Psoas muscle (tissue), 8 donors: ENCODE results near the gene RASGRP3. TPM values are rescaled to one million over a fixed set of nuclear protein-coding genes. Genes with fewer than 3 reads are reported as not detected.
"Not testable (repeated sequence)": the region's sequence is repeated elsewhere in the genome, so short reads cannot be mapped to it uniquely, and the experiment has no call there.

Source experiments
- ATAC-seq, 4 donors: fragments of 200-7000 bp; cut with Tn5 transposase; one replicate each; pipeline ENCODE4 v1.9.1; 2020; ENCODE audit warnings: moderate library complexity in 3 of 4, mild to moderate bottlenecking in 2 of 4
- DNase-seq, 2 donors: peaks; one replicate each; pipeline ENCODE4 v3.0.0-alpha.2; 2020
- H3K27ac ChIP-seq: fragments of 200-600 bp; one replicate; pipeline ENCODE4 v1.8.0; 2022
- H3K27me3 ChIP-seq, 3 donors: fragments of 200-600 bp in 1 of 3; one replicate each; pipeline versions ENCODE4 v1.6.1 to v1.8.0; 2013 to 2022; ENCODE audit warnings: low read length in 2 of 3, mild to moderate bottlenecking in 2 of 3, moderate library complexity in 1 of 3; ENCODE audit not compliant: insufficient read depth in 3 of 3
- H3K36me3 ChIP-seq, 2 donors: fragments of 200-600 bp in 1 of 2; one replicate each; pipeline versions ENCODE4 v1.6.1 to v1.8.0; 2013 to 2022; ENCODE audit warnings: low read depth in 1 of 2, mild to moderate bottlenecking in 1 of 2, moderate library complexity in 1 of 2; ENCODE audit not compliant: insufficient read depth in 1 of 2
- H3K4me1 ChIP-seq: fragments of 200-600 bp; one replicate; pipeline ENCODE4 v1.8.0; 2022
- H3K4me3 ChIP-seq: fragments of 200-600 bp; one replicate; pipeline ENCODE4 v1.8.0; 2022; ENCODE audit warnings: mild to moderate bottlenecking
- H3K9me3 ChIP-seq: fragments of 200-600 bp; one replicate; pipeline ENCODE4 v1.8.0; 2022
- WGBS, 3 donors: extraction: QIAGEN DNeasy Blood & Tissue Kit; methylation state at CpG; one replicate each; pipeline versions ENCODE4 v1.1.6 to v1.1.7; 2013; 5-methylcytosine and 5-hydroxymethylcytosine counted together
- intact Hi-C, 2 donors: fragments of 100-400 bp; cut with DNase I; formaldehyde crosslinking; loops; one replicate each; pipeline versions ENCODE4 v1.11.0 to v1.14.2; 2022
- polyA plus RNA-seq, 3 donors: library from polyadenylated mRNA; stranded (reverse); fragments of 200-250 nt; gene quantifications; one replicate each; pipeline ENCODE4 v1.2.3, GENCODE V29; 2013
- total RNA-seq, 4 donors: library from RNA; stranded (reverse); fragmentation: NEBNext Ultra II Directional in 2 of 4; extraction: Animal tissue kit (Norgen Biotek cat#: 25700) in 2 of 4; gene quantifications; one replicate each; pipeline versions ENCODE4 v1.2.1 to v1.2.4, GENCODE V29; 2021 to 2023
- TF ChIP-seq, protein P1 (sequence below): fragments of 200-600 bp; IDR thresholded peaks from one replicate; pipeline ENCODE4 v1.8.0; 2022; ENCODE audit warnings: antibody characterized with exemption
- donor health status: healthy with polysubstance abuse.
- donor health status: DM: no; HTN: no; CAD: no; lungs with moderate emphysema.
- donor health status: Bipolar disorder and iron deficiency.
- donor health status: healthy.
- donor health status: DM: yes; HTN: yes; CAD: no.
- donor health status: DM: no; HTN: no; CAD: no.
- donor health status: DM: no; HTN: no; CAD: no.
- donor health status: DM: yes; HTN: yes; CAD: no.

The RASGRP3 gene
- total and polyA plus RNA-seq, 7 donors, result 3.4 to 24.9 (median 13.0) TPM

DNA sequence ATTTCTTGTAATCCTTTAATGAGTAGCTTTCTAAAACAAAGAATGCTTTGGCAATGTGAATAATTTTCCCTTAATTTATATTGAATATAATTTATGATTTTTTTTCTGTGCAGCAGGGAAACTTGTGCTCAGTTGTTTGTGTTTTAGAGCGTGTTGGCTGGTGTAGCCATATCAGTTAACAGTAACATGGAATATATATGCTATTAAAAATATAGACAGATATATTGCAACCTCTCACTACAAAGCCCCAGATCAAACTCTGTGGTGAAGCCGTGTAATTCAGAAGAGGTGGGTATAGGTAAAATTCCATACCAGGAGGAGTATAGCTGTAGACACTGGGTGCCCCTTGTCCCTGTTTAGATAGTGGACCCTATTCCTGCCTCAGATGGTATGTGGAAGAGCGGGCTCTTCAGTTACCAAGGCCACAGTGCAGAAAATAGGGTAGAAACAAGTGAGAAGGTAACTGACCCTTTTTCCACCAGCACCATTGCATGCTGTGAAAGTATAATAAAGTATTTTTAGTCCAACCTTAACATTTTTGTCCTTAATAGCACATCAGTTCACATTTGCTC lies 18.1 kb upstream of the RASGRP3 start:
- H3K27me3 ChIP-seq, result no peaks in the 10 kb centered on the region
- peak; percentile 66 to 74 (median 71) for ATAC-seq
- no peak for DNase-seq
- H3K4me3 ChIP-seq, result peak overlapping the region; percentile 64
- TF ChIP-seq, protein P1, sequence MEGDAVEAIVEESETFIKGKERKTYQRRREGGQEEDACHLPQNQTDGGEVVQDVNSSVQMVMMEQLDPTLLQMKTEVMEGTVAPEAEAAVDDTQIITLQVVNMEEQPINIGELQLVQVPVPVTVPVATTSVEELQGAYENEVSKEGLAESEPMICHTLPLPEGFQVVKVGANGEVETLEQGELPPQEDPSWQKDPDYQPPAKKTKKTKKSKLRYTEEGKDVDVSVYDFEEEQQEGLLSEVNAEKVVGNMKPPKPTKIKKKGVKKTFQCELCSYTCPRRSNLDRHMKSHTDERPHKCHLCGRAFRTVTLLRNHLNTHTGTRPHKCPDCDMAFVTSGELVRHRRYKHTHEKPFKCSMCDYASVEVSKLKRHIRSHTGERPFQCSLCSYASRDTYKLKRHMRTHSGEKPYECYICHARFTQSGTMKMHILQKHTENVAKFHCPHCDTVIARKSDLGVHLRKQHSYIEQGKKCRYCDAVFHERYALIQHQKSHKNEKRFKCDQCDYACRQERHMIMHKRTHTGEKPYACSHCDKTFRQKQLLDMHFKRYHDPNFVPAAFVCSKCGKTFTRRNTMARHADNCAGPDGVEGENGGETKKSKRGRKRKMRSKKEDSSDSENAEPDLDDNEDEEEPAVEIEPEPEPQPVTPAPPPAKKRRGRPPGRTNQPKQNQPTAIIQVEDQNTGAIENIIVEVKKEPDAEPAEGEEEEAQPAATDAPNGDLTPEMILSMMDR, result no peak
- no peaks in the 10 kb centered on the region for H3K36me3 ChIP-seq
- peaks cover 11% of the 10 kb centered on the region for H3K4me1 ChIP-seq
- H3K9me3 ChIP-seq, result peaks cover 4% of the 10 kb centered on the region
- WGBS, 3 donors, result 24 to 38% (median 31%) methylated on average over 3 of the region's 3 CpGs
- H3K27ac ChIP-seq, result peak overlapping the region; percentile 92
- intact Hi-C loops, result no loop called here

DNA sequence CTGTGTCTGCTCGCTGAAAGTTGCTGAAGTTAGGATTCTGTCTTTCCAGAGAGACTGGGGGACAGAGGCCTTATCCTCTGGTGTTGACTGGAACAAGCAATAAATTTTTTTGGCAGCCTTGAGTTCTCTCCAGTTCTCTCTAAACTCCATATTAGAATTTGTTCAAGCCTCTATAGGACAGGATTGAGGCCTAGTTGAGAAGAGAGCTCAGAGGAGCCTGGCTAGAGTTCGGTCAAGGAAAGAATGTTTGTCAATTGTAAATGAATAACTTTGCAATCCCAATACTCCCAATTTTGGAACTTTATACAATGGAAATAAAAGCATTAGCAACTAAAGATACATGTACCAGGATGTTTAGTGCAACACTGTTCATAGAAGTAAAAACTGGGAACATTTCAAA lies 16.7 kb upstream of the RASGRP3 start:
- peak overlapping the region; percentile 64 for H3K4me3 ChIP-seq
- H3K27ac ChIP-seq, result peak overlapping the region; percentile 92
- intact Hi-C loops, result no loop called here
- H3K27me3 ChIP-seq, result no peaks in the 10 kb centered on the region
- no peaks in the 10 kb centered on the region for H3K36me3 ChIP-seq
- H3K9me3 ChIP-seq, result no peaks in the 10 kb centered on the region
- TF ChIP-seq, protein P1, result no peak
- peak in 3 of 4 donors; percentile 37 to 52 (median 37) for ATAC-seq
- WGBS, 3 donors, result 52 to 72% (median 53%) methylated on average over 2 of the region's 2 CpGs
- peaks cover 11% of the 10 kb centered on the region for H3K4me1 ChIP-seq
- no peak for DNase-seq

DNA sequence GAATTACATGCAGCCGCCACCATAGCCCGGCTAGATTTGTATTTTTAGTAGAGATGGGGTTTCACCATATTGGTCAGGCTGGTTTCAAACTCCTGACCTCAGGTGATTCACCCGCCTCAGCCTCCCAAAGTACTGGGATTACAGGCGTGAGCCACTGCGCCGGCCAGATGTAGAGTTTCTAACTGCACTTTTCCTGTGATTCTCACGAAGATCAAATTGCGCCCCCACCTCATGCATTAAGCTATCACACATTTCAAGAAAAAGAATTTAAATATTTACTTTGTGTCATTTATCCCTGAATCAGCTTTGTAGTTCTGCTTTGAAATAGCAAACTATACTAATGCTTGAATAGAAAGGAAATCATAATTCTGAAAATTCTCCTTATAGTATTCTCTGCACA lies 13.9 kb upstream of the RASGRP3 start:
- H3K4me3 ChIP-seq, DNase-seq, H3K27me3 ChIP-seq, H3K36me3 ChIP-seq, H3K9me3 ChIP-seq, intact Hi-C loops, ATAC-seq: not testable (repeated sequence)
- H3K4me1 ChIP-seq, result peaks cover 18% of the 10 kb centered on the region
- H3K27ac ChIP-seq, result peak overlapping the region; percentile 63
- WGBS, 3 donors, result 81 to 90% (median 83%) methylated on average over 8 of the region's 8 CpGs

GRCh38 chr2:33467413-33467812 lies 9.0 kb upstream of the RASGRP3 start:
- Histone ChIP-seq H3K27me3 (no peaks in the 10 kb centered on the region), H3K4me3 (no peak overlapping the region), H3K36me3 (no peaks in the 10 kb centered on the region), H3K27ac (peak overlapping the region; percentile 67), H3K4me1 (peaks cover 19% of the 10 kb centered on the region), H3K9me3 (no peaks in the 10 kb centered on the region)
- intact Hi-C loops, result no loop called here
- 48 to 66% (median 49%) methylated on average over 3 of the region's 3 CpGs for WGBS, 3 donors
- ATAC-seq (peak in 3 of 4 donors; percentile 18 to 41 (median 25)), DNase-seq (no peak)
- TF ChIP-seq, protein P1, result no peak

- Histone ChIP-seq H3K4me3 (no peak overlapping the region), H3K36me3 (no peaks in the 10 kb centered on the region), H3K27ac (peak overlapping the region; percentile 67), H3K9me3 (no peaks in the 10 kb centered on the region), H3K4me1 (peaks cover 19% of the 10 kb centered on the region), H3K27me3 (no peaks in the 10 kb centered on the region)
- intact Hi-C loops, result no loop called here
- TF ChIP-seq, protein P1, result no peak
- DNase-seq, result no peak
- no peak for ATAC-seq
- 89 to 96% (median 94%) methylated on average over 5 of the region's 5 CpGs for WGBS, 3 donors
Observed at GRCh38 chr2:33469238-33469637, 7.2 kb upstream of the RASGRP3 start.
